Kidney epithelial cell (primary cell): ENCODE measurements around the gene DRD2. TPM values are rescaled to one million over a fixed set of nuclear protein-coding genes. Genes with fewer than 3 reads are reported as not detected.
A peak's percentile ranks its signal among the peaks of the same experiment; 100 is the strongest.

Source experiments
- DNase-seq: peaks from one replicate; pipeline ENCODE4 v3.0.0-alpha.2; 2010; ENCODE audit warnings: low read depth
- H3K27me3 ChIP-seq: 2 replicates; pipeline ENCODE4 v1.6.0; 2011; ENCODE audit warnings: low read length; ENCODE audit not compliant: control insufficient read depth, insufficient read depth
- H3K36me3 ChIP-seq: 2 replicates; pipeline ENCODE4 v1.5.1; 2011; ENCODE audit warnings: low read length; ENCODE audit not compliant: control insufficient read depth, insufficient read depth
- H3K4me3 ChIP-seq: 2 replicates; pipeline ENCODE4 v1.5.1; 2011; ENCODE audit warnings: low read depth, mild to moderate bottlenecking, control low read depth, low read length
- CTCF ChIP-seq: IDR thresholded peaks from 2 replicates; pipeline ENCODE4 v1.5.1; 2011; ENCODE audit warnings: mild to moderate bottlenecking, moderate library complexity, low read length, control low read depth, inconsistent platforms; ENCODE audit not compliant: insufficient read depth, poor library complexity, severe bottlenecking
- total RNA-seq: library from RNA; depleted of rRNA; stranded (reverse); fragments of >200 nt; gene quantifications from 2 replicates; pipeline ENCODE4 v1.2.3, GENCODE V29; 2015

The DRD2 gene
- total RNA-seq, 1 donor from 2014 or later = 0.42 TPM

- peaks cover 38% of the 10 kb centered on the region for H3K27me3 ChIP-seq
- DNase-seq = no peak
- TF ChIP-seq CTCF = no peak
Observed at GRCh38 chr11:113476553-113476952, 1.4 kb upstream of the DRD2 start.

GRCh38 chr11:113474362-113475159 is 637 bp downstream of the DRD2 start:
- peaks cover 35% of the 10 kb centered on the region for H3K27me3 ChIP-seq
- H3K36me3 ChIP-seq = no peaks in the 10 kb centered on the region

More at GRCh38 chr11:113476553-113476952, 1.4 kb upstream of the DRD2 start:
- H3K36me3 ChIP-seq = no peaks in the 10 kb centered on the region
- H3K4me3 ChIP-seq = no peak overlapping the region

GRCh38 chr11:113473983-113474361 is 1.2 kb downstream of the DRD2 start:
- H3K4me3 ChIP-seq = no peak overlapping the region
- no peak for TF ChIP-seq CTCF
- no peaks in the 10 kb centered on the region for H3K36me3 ChIP-seq
- DNase-seq = no peak
- H3K27me3 ChIP-seq = peaks cover 35% of the 10 kb centered on the region

More at GRCh38 chr11:113474362-113475159, 637 bp downstream of the DRD2 start:
- no peak for TF ChIP-seq CTCF
- peak; percentile 32 for DNase-seq
- no peak overlapping the region for H3K4me3 ChIP-seq

- DNase-seq = no peak
- H3K27me3 ChIP-seq = peaks cover 33% of the 10 kb centered on the region
- no peak overlapping the region for H3K4me3 ChIP-seq
- no peak for TF ChIP-seq CTCF
- H3K36me3 ChIP-seq = no peaks in the 10 kb centered on the region
Observed at GRCh38 chr11:113472471-113472870, 2.7 kb downstream of the DRD2 start.

- DNase-seq = no peak
- no peak for TF ChIP-seq CTCF
- Histone ChIP-seq H3K4me3 (no peak overlapping the region), H3K27me3 (peaks cover 14% of the 10 kb centered on the region), H3K36me3 (no peaks in the 10 kb centered on the region)
Observed at GRCh38 chr11:113470233-113470632, 5.0 kb downstream of the DRD2 start.
